ENCODE results near the gene PIEZO2.

PIEZO2 gene

DNA sequence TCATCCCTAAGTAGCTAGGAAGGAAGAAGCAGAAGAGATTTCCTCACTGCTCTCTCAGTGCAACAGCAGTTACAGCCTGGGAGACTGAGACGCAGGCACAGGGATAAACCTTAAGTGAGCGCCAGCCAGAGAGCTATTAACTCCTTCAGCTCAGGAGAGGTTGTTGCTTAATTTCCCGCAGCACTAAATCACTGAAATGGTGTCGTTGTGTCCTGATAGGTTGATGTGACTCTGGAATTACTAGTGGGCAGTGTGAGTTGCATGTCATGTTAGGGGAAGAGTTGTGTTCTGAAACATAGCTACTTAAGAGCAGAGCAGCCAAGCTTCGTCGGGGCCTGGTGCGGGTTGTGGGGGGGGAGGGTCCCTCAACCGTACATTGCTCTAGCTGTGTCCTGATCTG, 397.7 kb downstream of the PIEZO2 start (continued):
- no peak for TF ChIP-seq PPARA (CRISPR knock-in tag; IDR thresholded peaks at IDR 0.05; ENCODE audit: borderline replicate concordance)
- TF ChIP-seq PATZ1 (CRISPR knock-in tag; IDR thresholded peaks at IDR 0.05; ENCODE audit: borderline replicate concordance) = no peak
- TF ChIP-seq OSR1 (CRISPR knock-in tag; IDR thresholded peaks at IDR 0.05) = no peak
- TF ChIP-seq SNAI2 (CRISPR knock-in tag; IDR thresholded peaks at IDR 0.05) = no peak
- TF ChIP-seq GLIS3 (CRISPR knock-in tag; IDR thresholded peaks at IDR 0.05) = no peak
- TF ChIP-seq BACH2 (CRISPR knock-in tag; IDR thresholded peaks at IDR 0.05; ENCODE audit: borderline replicate concordance) = no peak
- TF ChIP-seq CSDC2 (CRISPR knock-in tag; IDR thresholded peaks at IDR 0.05) = no peak
- TF ChIP-seq TCF4 (CRISPR knock-in tag; IDR thresholded peaks at IDR 0.05; ENCODE audit: borderline replicate concordance) = no peak
- TF ChIP-seq ZNF70 (CRISPR knock-in tag; IDR thresholded peaks at IDR 0.05) = no peak
- TF ChIP-seq ARNTL (CRISPR knock-in tag; IDR thresholded peaks at IDR 0.05; ENCODE audit: borderline replicate concordance, low read depth) = no peak

GRCh38 chr18:10750191-10751035, 399.0 kb downstream of the PIEZO2 start:
- no peak for TF ChIP-seq RARB (CRISPR knock-in tag; IDR thresholded peaks at IDR 0.05)
- no peak for TF ChIP-seq PPARA (CRISPR knock-in tag; IDR thresholded peaks at IDR 0.05; ENCODE audit: borderline replicate concordance)
- TF ChIP-seq, protein P1, sequence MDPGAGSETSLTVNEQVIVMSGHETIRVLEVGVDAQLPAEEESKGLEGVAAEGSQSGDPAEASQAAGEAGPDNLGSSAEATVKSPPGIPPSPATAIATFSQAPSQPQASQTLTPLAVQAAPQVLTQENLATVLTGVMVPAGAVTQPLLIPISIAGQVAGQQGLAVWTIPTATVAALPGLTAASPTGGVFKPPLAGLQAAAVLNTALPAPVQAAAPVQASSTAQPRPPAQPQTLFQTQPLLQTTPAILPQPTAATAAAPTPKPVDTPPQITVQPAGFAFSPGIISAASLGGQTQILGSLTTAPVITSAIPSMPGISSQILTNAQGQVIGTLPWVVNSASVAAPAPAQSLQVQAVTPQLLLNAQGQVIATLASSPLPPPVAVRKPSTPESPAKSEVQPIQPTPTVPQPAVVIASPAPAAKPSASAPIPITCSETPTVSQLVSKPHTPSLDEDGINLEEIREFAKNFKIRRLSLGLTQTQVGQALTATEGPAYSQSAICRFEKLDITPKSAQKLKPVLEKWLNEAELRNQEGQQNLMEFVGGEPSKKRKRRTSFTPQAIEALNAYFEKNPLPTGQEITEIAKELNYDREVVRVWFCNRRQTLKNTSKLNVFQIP (CRISPR knock-in tag; IDR thresholded peaks at IDR 0.05; ENCODE audit: borderline replicate concordance, low read depth) = no peak
- no peak for TF ChIP-seq ZFP3 (CRISPR knock-in tag; IDR thresholded peaks at IDR 0.05)
- TF ChIP-seq ARNTL (CRISPR knock-in tag; IDR thresholded peaks at IDR 0.05; ENCODE audit: borderline replicate concordance, low read depth) = no peak
- no peak for TF ChIP-seq GLIS3 (CRISPR knock-in tag; IDR thresholded peaks at IDR 0.05)
- TF ChIP-seq, protein P2, sequence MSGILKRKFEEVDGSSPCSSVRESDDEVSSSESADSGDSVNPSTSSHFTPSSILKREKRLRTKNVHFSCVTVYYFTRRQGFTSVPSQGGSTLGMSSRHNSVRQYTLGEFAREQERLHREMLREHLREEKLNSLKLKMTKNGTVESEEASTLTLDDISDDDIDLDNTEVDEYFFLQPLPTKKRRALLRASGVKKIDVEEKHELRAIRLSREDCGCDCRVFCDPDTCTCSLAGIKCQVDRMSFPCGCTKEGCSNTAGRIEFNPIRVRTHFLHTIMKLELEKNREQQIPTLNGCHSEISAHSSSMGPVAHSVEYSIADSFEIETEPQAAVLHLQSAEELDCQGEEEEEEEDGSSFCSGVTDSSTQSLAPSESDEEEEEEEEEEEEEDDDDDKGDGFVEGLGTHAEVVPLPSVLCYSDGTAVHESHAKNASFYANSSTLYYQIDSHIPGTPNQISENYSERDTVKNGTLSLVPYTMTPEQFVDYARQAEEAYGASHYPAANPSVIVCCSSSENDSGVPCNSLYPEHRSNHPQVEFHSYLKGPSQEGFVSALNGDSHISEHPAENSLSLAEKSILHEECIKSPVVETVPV (CRISPR knock-in tag; IDR thresholded peaks at IDR 0.05) = no peak
- TF ChIP-seq ZNF70 (CRISPR knock-in tag; IDR thresholded peaks at IDR 0.05) = no peak
- TF ChIP-seq OSR1 (CRISPR knock-in tag; IDR thresholded peaks at IDR 0.05) = no peak
- no peak for TF ChIP-seq TSHZ2 (CRISPR knock-in tag; IDR thresholded peaks at IDR 0.05)
- no peak for TF ChIP-seq ZFP30 (CRISPR knock-in tag; IDR thresholded peaks at IDR 0.05)
- no peak for ATAC-seq

GRCh38 chr18:10748641-10749040, 400.7 kb downstream of the PIEZO2 start:
- ATAC-seq = no peak
- TF ChIP-seq ARNTL (CRISPR knock-in tag; IDR thresholded peaks at IDR 0.05; ENCODE audit: borderline replicate concordance, low read depth) = no peak
- no peak for TF ChIP-seq ZNF8 (CRISPR knock-in tag; IDR thresholded peaks at IDR 0.05)
- no peak for TF ChIP-seq ISL1 (CRISPR knock-in tag; IDR thresholded peaks at IDR 0.05)
- no peak for TF ChIP-seq ESRRG (CRISPR knock-in tag; IDR thresholded peaks at IDR 0.05)
- TF ChIP-seq CSDC2 (CRISPR knock-in tag; IDR thresholded peaks at IDR 0.05) = no peak
- no peak for TF ChIP-seq ZC3H10 (CRISPR knock-in tag; IDR thresholded peaks at IDR 0.05)
- TF ChIP-seq, protein P2 (CRISPR knock-in tag; IDR thresholded peaks at IDR 0.05) = no peak
- no peak for TF ChIP-seq ZNF565 (CRISPR knock-in tag; conservative IDR thresholded peaks at IDR 0.05; ENCODE audit: low read depth)
- no peak for TF ChIP-seq SNAI2 (CRISPR knock-in tag; IDR thresholded peaks at IDR 0.05)
- TF ChIP-seq ZNF70 (CRISPR knock-in tag; IDR thresholded peaks at IDR 0.05) = no peak
- no peak for TF ChIP-seq TOX (CRISPR knock-in tag; IDR thresholded peaks at IDR 0.05; ENCODE audit: borderline replicate concordance)
- no peak for TF ChIP-seq BACH2 (CRISPR knock-in tag; IDR thresholded peaks at IDR 0.05; ENCODE audit: borderline replicate concordance)
- no peak for TF ChIP-seq PPARA (CRISPR knock-in tag; IDR thresholded peaks at IDR 0.05; ENCODE audit: borderline replicate concordance)
- no peak for TF ChIP-seq PATZ1 (CRISPR knock-in tag; IDR thresholded peaks at IDR 0.05; ENCODE audit: borderline replicate concordance)
- TF ChIP-seq ZFP3 (CRISPR knock-in tag; IDR thresholded peaks at IDR 0.05) = no peak

All from SK-N-SH treated with all-trans-retinoic acid at 6 μM for 48 hours (cell line).